Activated CD4-positive, alpha-beta T cell treated with anti-CD3 and anti-CD28 coated beads, Interleukin-2, amount 50 U/mL, for 24 hours (primary cell): ENCODE results near the gene OMA1.

Experiments used
- DNase-seq, 2 donors: peaks; one replicate each; pipeline ENCODE4 v3.0.0-alpha.2; 2020; ENCODE audit warnings: low read depth in 1 of 2, low spot score in 1 of 2

OMA1 gene

DNA sequence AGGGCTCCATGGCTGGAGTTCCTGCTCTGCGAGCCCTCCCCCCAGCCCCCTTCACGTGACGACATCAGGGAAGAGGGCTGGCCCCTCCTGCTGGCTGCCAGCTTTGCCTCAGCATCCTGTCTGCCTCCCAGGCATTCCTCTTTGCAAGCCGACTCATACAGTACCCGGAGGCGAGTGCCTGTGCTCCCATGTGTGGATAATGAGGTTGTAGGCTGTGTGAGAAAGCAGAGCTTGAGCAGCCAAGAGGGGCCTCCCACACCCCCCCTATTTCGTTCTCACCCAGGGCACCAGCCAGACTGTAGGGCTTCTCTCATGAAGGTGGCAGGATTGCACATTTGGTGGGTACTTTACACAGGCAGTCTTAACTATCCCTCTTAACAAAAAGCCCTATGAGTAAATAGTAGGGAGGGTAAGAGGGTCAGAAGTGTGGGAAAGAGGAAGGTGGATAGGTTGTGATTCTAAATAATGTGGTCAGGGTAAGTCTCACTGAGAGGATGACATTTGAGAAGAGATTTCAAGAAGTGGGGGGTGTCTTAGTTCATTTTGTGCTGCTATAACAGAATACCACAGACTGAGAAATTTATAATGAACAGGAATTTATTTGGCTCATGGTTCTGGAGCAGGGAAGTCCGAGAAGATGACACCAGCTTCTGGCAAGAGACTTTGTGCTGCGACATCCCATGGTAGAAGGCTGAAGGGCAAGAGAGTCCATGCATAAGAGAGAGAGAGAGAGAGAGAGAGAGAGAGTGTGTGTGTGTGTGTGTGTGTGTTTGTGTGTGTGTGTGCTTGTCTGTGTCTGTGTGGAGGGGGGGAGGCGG lies 113.5 kb downstream of the OMA1 start:
- DNase-seq: no peak

DNA sequence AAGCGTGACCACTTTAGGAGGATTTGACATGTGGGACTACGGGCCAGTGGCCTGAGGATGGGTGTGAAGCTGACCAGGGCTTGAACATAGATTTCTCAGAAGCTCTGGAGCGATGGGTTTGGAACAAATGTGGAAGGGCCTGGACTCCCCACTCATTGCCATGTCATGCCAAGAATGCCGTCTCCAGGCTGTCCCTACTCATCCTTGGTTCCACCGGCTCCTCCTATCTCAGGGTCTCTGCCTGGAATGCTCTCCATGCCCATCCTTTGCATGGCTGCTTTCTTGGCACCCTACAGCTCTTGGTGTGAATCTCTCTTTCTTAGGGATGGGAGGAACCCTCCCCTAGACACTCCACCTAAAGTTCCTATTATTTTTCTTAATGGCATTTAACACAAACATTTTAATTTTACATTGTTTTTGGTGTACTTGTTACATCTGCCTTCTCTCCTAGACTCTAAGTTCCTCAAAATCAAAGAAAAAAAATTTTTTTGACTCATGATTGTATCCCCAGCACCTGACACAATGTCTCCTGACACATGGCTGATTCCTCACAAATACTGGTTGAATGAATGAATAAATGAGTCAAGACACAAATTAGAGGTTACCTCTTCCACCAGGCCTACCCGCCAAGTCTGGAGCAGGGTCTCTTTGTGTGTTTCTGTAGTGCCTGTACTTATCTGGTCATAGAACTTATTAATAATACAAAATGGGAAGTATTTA lies 114.5 kb downstream of the OMA1 start:
- no peak for DNase-seq
